Common myeloid progenitor, CD34-positive (primary cell): ENCODE measurements around the gene CCR5.
"Not testable (repeated sequence)": the region's sequence is repeated elsewhere in the genome, so short reads cannot be mapped to it uniquely, and the experiment has no call there.

Experiments used
- CTCF ChIA-PET: fragments of 350-600 bp; sonication (Branson Sonifier 250); formaldehyde crosslinking; loops from one replicate; lab custom pipeline; 2021; ENCODE audit warnings: antibody characterized with exemption; lab: Charles Lee
- POLR2A ChIA-PET: fragments of 350-600 bp; sonication (Branson Sonifier 250); formaldehyde crosslinking; loops from one replicate; lab custom pipeline; 2021; ENCODE audit warnings: antibody characterized with exemption; lab: Charles Lee
- DNase-seq, 3 donors: peaks; one replicate each; pipeline versions ENCODE4 v3.0.0 to v3.0.0-alpha.2; 2013
- H3K27ac ChIP-seq, 2 experiments: 1 replicate in 1 of 2; 2 replicates in 1 of 2; pipeline ENCODE4 v1.7.0; 2013; ENCODE audit warnings: inconsistent platforms in 2 of 2, low read length in 2 of 2, mild to moderate bottlenecking in 2 of 2, low read depth in 1 of 2, moderate library complexity in 1 of 2; ENCODE audit not compliant: severe bottlenecking in 2 of 2, insufficient read depth in 1 of 2, poor library complexity in 1 of 2
- H3K27me3 ChIP-seq, 5 experiments: replicated peaks in 2 of 5; 1 replicate in 3 of 5; 2 replicates in 2 of 5; pipeline versions ENCODE4 v1.6.1 to v1.7.0; 2013; ENCODE audit warnings: low read length in 4 of 5, mild to moderate bottlenecking in 2 of 5, moderate library complexity in 2 of 5, inconsistent platforms in 1 of 5; ENCODE audit not compliant: insufficient read depth in 5 of 5, control insufficient read depth in 4 of 5
- H3K36me3 ChIP-seq, 4 experiments: 1 replicate in 2 of 4; 2 replicates in 2 of 4; pipeline versions ENCODE4 v1.6.1 to v1.7.0; 2013; ENCODE audit warnings: low read length in 3 of 4, control low read depth in 1 of 4, mild to moderate bottlenecking in 1 of 4; ENCODE audit not compliant: control insufficient read depth in 4 of 4, insufficient read depth in 4 of 4
- H3K4me1 ChIP-seq, 4 experiments: 1 replicate in 3 of 4; 2 replicates in 1 of 4; pipeline versions ENCODE4 v1.6.1 to v1.7.1; 2013; ENCODE audit warnings: low read length in 3 of 4, mild to moderate bottlenecking in 3 of 4, control low read depth in 1 of 4, inconsistent platforms in 1 of 4, moderate library complexity in 1 of 4; ENCODE audit not compliant: control insufficient read depth in 4 of 4, insufficient read depth in 4 of 4; ENCODE audit errors: control extremely low read depth in 1 of 4
- H3K4me3 ChIP-seq, 7 experiments: 1 replicate in 4 of 7; 2 replicates in 3 of 7; pipeline versions ENCODE4 v1.5.1 to v1.7.0; 2013; ENCODE audit warnings: mild to moderate bottlenecking in 7 of 7, low read length in 6 of 7, moderate library complexity in 6 of 7, inconsistent platforms in 2 of 7, low read depth in 2 of 7, control low read depth in 1 of 7; ENCODE audit not compliant: insufficient read depth in 4 of 7, control insufficient read depth in 1 of 7; ENCODE audit errors: extremely low read depth in 1 of 7
- H3K9me3 ChIP-seq, 5 experiments: 1 replicate in 4 of 5; 2 replicates in 1 of 5; pipeline versions ENCODE4 v1.6.1 to v1.7.1; 2013; ENCODE audit warnings: low read length in 4 of 5, mild to moderate bottlenecking in 2 of 5, inconsistent platforms in 1 of 5, low read depth in 1 of 5, moderate library complexity in 1 of 5; ENCODE audit not compliant: control insufficient read depth in 4 of 5, insufficient read depth in 2 of 5; ENCODE audit errors: control extremely low read depth in 1 of 5
- WGBS: methylation state at CpG from one replicate; pipeline ENCODE4 v1.1.5; 2013; ENCODE audit not compliant: insufficient coverage; 5-methylcytosine and 5-hydroxymethylcytosine counted together

CCR5 gene

DNA sequence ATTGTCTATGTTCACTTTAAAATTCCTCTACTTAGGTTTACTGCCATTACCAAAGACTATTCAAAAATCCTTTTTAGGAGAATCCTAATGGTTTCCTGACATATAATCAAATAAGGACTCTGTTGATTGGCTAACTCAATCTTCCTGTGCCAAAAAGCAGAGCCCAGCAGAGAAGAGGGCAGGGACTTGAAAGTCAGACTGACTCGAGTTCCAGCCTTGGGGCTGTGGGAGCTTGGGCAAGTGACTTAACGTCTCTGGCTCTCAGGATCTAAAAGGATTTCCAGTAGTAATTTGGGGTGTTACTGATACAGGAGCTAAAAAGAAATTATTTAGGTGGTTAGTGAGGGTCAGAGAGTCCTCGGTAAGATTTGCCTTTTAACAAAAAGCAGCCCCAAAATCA, 10.9 kb downstream of the CCR5 start:
- WGBS = 94% methylated on average over 3 of the region's 3 CpGs
- no peak for DNase-seq
- ChIA-PET POLR2A (no interaction called here), CTCF (interaction anchor here (0.9 to 3.6 kb wide), 4 partner anchors 10 to 294 kb away, joined by 3 to 18 read pairs (median 8); partner anchors contain the start of gene CCR5)
- H3K27me3 ChIP-seq = no peaks in the 10 kb centered on the region
- H3K9me3 ChIP-seq = no peaks in the 10 kb centered on the region
- H3K27ac ChIP-seq = no peak overlapping the region
- H3K4me3 ChIP-seq = no peak overlapping the region
- peaks cover 22 to 61% (median 38%) of the 10 kb centered on the region in 4 experiments for H3K4me1 ChIP-seq
- H3K36me3 ChIP-seq = no peaks in the 10 kb centered on the region

DNA sequence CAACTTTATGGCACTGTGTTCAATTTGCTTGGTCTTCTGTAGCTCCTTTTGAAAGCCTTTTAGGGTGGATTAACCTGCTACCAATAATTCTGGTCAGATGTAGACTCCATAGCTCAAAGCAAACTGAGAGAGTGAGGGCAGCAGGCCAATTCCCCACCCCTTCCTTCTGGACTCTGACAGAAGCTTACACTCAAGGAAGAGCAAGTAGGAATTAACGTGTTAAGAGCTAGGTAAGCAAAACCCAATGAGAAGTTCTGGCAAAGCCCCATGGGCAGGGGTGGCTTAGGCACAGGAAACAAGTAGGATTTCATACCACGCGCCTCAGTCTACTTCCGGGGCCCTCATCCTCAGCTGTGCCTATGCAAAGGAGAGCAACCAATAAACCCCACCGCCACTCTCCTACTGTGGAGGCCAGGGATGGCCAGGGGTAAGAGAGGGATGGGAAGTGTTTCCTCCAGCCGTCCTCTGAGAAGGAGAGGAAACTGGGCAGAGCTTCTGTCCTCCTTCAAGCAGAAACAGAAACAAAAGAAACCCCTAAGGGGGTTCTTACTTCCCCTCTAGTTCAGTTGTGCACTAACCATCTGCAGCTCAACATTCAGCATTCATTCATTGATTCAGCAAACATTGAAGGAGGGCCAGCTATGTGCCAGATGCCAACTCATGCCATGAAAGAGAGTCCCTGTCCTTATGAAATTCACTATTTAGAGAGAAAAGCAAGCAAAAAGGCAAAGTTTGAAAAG, 12.6 kb downstream of the CCR5 start:
- peaks cover 0 to 4% (median 0%) of the 10 kb centered on the region in 5 experiments for H3K9me3 ChIP-seq
- H3K4me1 ChIP-seq = peaks cover 22 to 55% (median 36%) of the 10 kb centered on the region in 4 experiments
- no peaks in the 10 kb centered on the region for H3K27me3 ChIP-seq
- H3K36me3 ChIP-seq = no peaks in the 10 kb centered on the region
- ChIA-PET CTCF (interaction anchor here (0.8 to 3.6 kb wide), 16 partner anchors 9 to 304 kb away, joined by 3 to 18 read pairs (median 3); partner anchors contain the start of gene CCR5), POLR2A (interaction anchor here (1.1 kb wide), 1 partner anchor 13 kb away, joined by 3 read pairs; the partner anchor contains the start of gene CCR5)
- DNase-seq = no peak
- no peak overlapping the region for H3K4me3 ChIP-seq
- H3K27ac ChIP-seq = no peak overlapping the region
- 54% methylated on average over 4 of the region's 6 CpGs for WGBS

DNA sequence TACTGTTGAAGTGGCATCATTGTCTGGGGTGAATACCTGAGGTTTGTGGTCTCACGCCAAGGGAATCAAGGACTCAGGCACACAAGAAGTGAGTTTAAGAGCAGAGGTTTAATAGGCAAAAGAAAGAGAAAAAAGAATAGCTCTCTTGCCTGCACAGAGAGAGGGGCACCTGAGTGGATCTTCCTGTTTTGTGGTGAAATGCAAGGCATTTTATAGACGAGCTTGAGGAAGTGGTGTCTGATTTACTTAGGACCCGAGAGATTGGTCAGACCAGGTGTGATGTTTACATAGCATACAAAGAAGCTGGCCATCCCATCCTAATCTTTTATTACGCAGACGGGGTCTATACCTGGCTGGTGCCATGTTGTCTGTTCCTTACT, 13.2 kb downstream of the CCR5 start:
- POLR2A ChIA-PET = interaction anchor here (1.1 kb wide), 1 partner anchor 13 kb away, joined by 3 read pairs; the partner anchor contains the start of gene CCR5
- Histone ChIP-seq H3K27ac (no peak overlapping the region), H3K4me3 (no peak overlapping the region), H3K9me3 (peaks cover 0 to 4% (median 0%) of the 10 kb centered on the region in 5 experiments), H3K36me3 (no peaks in the 10 kb centered on the region), H3K27me3 (no peaks in the 10 kb centered on the region), H3K4me1 (peaks cover 22 to 51% (median 34%) of the 10 kb centered on the region in 4 experiments)
- CTCF ChIA-PET = interaction anchor here (0.8 to 3.6 kb wide), 15 partner anchors 9 to 304 kb away, joined by 3 to 18 read pairs (median 3); partner anchors contain the start of gene CCR5
- peak in 2 of 3 donors; percentile 58 to 81 for DNase-seq
- WGBS = 50% methylated on average over 5 of the region's 5 CpGs

DNA sequence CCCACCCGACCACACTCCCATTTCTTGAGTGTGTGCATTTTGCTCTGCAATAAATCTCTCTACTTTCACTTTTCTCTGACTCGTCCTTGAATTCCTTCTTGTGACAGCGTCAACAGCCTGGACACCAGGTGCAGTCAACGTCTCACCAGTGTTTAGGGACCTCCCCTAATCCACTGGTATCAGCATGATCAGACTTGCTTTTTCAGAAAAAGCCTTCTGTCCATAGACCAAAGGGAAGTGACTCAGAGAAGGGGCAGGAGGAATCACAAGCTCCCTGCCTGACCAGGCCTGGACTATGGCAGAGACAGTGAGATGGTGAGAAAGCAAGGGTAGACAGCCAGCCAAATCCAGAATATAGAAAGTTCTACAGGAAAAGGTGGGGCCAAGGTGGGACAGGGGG, 15.5 kb downstream of the CCR5 start:
- POLR2A ChIA-PET = interaction anchor here (0.5 kb wide), 1 partner anchor 21 kb away, joined by 3 read pairs; the partner anchor contains the start of genes CCR5AS and CCRL2
- WGBS = 11% methylated on average over 3 of the region's 4 CpGs
- H3K27ac ChIP-seq = peak overlapping the region in 1 of 2 experiments; percentile 47

DNA sequence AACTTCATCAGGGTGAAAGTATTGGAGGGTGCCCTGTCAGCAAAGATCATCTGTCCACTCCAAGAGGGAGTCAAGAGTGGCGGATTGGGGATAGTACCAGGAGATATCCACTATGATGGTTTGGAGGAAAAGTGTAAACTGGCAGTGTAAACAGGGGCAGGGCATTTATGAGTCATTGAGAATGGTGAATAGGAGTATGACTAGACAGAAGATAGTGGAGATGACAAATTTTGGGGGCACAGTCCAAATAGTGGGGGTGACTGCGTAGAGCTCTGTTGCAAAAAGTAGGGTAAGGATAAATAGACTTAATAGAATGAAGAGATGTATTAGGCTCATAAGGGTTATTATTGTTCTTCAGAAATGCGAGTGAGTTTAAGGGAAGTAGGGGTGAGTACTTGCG, 18.1 kb downstream of the CCR5 start:
- POLR2A ChIA-PET = not testable (repeated sequence)
- 100% methylated on average over 4 of the region's 4 CpGs for WGBS
- CTCF ChIA-PET = interaction anchor here (0.9 kb wide), 1 partner anchor 11 kb away, joined by 3 read pairs; no protein-coding TSS in a partner anchor

More for the DNA sequence above, 15.5 kb downstream of the CCR5 start:
- peaks cover 0 to 4% (median 0%) of the 10 kb centered on the region in 5 experiments for H3K9me3 ChIP-seq
- H3K4me1 ChIP-seq = peaks cover 15 to 39% (median 30%) of the 10 kb centered on the region in 4 experiments
- peak; percentile 44 to 95 (median 90) for DNase-seq
- H3K27me3 ChIP-seq = no peaks in the 10 kb centered on the region
- CTCF ChIA-PET = interaction anchor here (0.7 to 2.0 kb wide), 6 partner anchors 11 to 299 kb away, joined by 3 to 7 read pairs (median 3); no protein-coding TSS in a partner anchor
- no peak overlapping the region for H3K4me3 ChIP-seq
- no peaks in the 10 kb centered on the region for H3K36me3 ChIP-seq

DNA sequence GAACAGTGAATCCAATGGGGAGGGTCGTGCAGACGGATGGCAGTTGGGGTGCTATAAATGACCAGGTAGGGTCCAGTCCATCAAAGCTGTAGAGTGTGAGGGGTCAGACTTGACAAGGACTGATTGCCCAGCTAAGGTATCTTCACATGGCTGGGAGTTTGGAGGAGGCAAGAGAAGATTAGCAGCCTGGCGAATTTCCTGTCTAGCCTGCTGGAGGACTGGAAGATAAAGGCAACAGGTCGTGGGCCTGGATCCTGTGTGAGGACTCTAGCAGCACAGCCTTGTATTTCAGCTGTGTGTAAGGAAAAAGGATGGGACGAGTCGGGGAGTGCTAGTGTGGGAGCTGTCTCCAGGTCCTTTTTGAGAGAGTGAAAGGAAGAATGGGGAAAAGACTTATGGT, 18.6 kb downstream of the CCR5 start:
- Histone ChIP-seq H3K27me3 (no peaks in the 10 kb centered on the region), H3K36me3 (no peaks in the 10 kb centered on the region), H3K4me3 (no peak overlapping the region), H3K4me1 (peaks cover 6 to 21% (median 16%) of the 10 kb centered on the region in 4 experiments), H3K9me3 (peaks cover 0 to 4% (median 0%) of the 10 kb centered on the region in 5 experiments), H3K27ac (no peak overlapping the region)
- WGBS = 85% methylated on average over 6 of the region's 6 CpGs
- ChIA-PET CTCF (interaction anchor here (0.9 kb wide), 1 partner anchor 10 kb away, joined by 3 read pairs; no protein-coding TSS in a partner anchor), POLR2A (no interaction called here)
- no peak for DNase-seq

More for the DNA sequence above, 18.1 kb downstream of the CCR5 start:
- H3K4me3 ChIP-seq, H3K36me3 ChIP-seq, H3K27ac ChIP-seq, H3K27me3 ChIP-seq, DNase-seq, H3K9me3 ChIP-seq: not testable (repeated sequence)
- peaks cover 6 to 26% (median 18%) of the 10 kb centered on the region in 4 experiments for H3K4me1 ChIP-seq
